GM13976 (cell line): Measurements from ENCODE around the gene GABBR1.

Experiments used
- DNase-seq: peaks from one replicate; pipeline ENCODE4 v3.0.0; 2012; ENCODE audit warnings: low spot score
- in situ Hi-C: fragments of 300-500 bp; cut with MboI; formaldehyde crosslinking; loops from one replicate; pipeline ENCODE4 v1.12.0; 2022; ENCODE audit warnings: low sequenced_read_pairs, mixed read lengths, inconsistent platforms; ENCODE audit not compliant: unreplicated experiment
- TF ChIP-seq, protein P1 (sequence below): IDR thresholded peaks from 2 replicates; pipeline ENCODE4 v1.5.1; 2012; ENCODE audit warnings: borderline replicate concordance, mild to moderate bottlenecking; ENCODE audit not compliant: insufficient read depth; ENCODE audit errors: extremely low read depth, missing control alignments, control extremely low read depth

GABBR1 gene

GRCh38 chr6:29630315-29630714, 2.7 kb downstream of the GABBR1 start:
- DNase-seq, result no peak
- TF ChIP-seq, protein P1, sequence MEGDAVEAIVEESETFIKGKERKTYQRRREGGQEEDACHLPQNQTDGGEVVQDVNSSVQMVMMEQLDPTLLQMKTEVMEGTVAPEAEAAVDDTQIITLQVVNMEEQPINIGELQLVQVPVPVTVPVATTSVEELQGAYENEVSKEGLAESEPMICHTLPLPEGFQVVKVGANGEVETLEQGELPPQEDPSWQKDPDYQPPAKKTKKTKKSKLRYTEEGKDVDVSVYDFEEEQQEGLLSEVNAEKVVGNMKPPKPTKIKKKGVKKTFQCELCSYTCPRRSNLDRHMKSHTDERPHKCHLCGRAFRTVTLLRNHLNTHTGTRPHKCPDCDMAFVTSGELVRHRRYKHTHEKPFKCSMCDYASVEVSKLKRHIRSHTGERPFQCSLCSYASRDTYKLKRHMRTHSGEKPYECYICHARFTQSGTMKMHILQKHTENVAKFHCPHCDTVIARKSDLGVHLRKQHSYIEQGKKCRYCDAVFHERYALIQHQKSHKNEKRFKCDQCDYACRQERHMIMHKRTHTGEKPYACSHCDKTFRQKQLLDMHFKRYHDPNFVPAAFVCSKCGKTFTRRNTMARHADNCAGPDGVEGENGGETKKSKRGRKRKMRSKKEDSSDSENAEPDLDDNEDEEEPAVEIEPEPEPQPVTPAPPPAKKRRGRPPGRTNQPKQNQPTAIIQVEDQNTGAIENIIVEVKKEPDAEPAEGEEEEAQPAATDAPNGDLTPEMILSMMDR, result no peak
- in situ Hi-C loops, result no loop called here

DNA sequence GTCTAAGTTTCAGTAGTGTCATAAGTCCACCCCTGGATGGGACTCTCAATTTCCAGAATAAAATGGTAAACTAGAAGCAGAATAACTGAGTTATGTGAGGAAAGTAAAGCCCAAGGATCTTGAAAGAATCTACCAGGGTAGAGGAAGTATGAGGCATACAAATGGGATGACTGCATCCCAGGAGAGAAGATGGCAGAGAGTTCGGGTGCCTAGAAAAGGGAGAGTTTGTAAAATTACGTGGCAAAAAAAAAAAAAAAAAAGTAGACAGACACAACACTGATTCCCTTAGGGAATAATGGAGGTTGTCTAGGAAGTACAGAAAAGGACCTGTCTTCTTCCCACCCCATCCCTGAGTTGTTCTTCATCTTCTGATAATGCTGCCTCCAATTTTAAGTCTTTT, 3.4 kb downstream of the GABBR1 start:
- no peak for DNase-seq
- in situ Hi-C loops, result no loop called here
- TF ChIP-seq, protein P1, result no peak

GRCh38 chr6:29628419-29629281, 4.3 kb downstream of the GABBR1 start:
- in situ Hi-C loops, result no loop called here
- TF ChIP-seq, protein P1, result peak; percentile 82
- DNase-seq, result peak; percentile 84

DNA sequence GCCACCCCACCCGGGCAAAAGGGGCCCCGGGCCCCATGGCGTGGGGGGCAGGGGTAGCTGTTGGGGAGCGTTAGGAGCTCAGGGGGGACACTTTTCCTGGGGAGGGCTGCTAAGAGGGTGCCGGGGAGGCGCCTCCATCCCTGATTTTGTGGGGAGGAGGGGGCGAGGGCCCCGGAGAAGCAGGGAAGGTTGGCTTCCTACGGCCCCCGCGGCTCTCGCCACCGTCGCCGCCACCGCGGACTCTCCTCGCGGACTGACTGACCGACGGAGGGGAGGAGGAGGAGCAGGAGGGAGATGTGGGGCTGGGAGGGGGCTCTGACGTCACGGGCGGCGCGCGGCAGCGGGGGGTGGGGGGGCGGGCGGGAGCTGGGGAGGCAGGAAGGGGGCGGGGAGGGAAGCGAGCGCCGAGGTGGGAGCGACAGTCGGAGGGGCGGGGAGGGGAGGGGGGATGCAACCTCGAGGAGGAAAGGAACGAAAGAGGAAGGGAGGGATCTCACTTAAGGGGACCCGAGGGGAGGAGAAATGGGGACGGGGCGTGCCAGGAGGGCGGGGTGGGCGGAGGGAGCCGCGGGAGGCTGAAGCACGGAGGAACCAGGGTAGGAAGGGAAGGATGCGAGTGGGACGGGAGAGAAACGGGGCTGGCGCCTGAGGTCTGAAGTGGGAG, 5.1 kb downstream of the GABBR1 start:
- in situ Hi-C loops, result no loop called here
- DNase-seq, result peak; percentile 80
- TF ChIP-seq, protein P1, result no peak

DNA sequence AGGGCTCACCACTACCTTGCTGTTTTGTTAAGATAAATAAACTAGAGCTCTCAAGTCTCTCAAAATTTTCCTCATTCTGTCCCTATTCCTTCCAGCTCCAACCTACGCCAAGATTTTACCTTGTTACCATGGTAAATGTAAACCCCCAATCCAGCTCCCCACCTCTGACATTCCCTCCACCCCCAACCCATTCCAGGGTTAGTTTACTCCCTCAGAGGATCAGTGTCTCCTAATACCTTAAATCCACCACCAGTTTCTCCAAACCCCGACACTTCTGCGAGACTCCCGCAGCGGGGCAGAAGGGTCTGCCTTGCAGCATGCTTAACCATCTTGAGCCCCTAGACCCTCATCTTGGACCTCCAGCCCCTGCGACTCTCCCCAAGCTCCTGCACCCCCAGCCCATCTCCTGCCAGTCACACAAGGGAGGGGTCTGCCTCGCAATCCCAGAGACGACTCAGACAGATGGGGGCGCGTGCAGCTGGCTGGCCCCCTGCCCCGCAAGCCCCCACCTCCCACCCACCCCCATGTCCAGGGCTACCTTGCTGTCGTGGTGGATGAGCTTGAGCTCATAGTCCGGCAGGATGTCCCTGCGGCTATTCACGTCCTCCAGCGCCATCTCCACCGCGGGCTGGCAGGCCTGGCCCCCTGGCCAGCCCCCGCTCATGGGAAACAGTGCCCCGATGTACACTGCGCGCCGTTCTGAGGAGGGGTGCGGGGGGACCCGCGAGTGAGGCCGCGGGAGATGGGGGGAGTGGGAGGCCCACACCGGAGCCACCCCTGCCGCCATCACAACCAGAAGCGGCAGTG, 5.8 kb downstream of the GABBR1 start:
- DNase-seq, result no peak
- TF ChIP-seq, protein P1, result no peak
- in situ Hi-C loops, result no loop called here

GRCh38 chr6:29625337-29625930, 7.5 kb downstream of the GABBR1 start:
- in situ Hi-C loops, result no loop called here
- no peak for DNase-seq
- TF ChIP-seq, protein P1, result no peak
